Stimulated activated naive CD8-positive, alpha-beta T cell treated with anti-CD3 and anti-CD28 coated beads, Interleukin-15, Interleukin-2, amounts not matched to agents 100 ng/mL and 50 ng/mL, for 24 hours (primary cell): ENCODE measurements around the gene NRDC.

Experiments used
- H3K27ac Mint-ChIP-seq: one replicate; pipeline ENCODE4 v1.8.0; 2021; ENCODE audit warnings: mild to moderate bottlenecking, mixed read lengths
- H3K27me3 Mint-ChIP-seq: one replicate; pipeline ENCODE4 v1.8.0; 2021; ENCODE audit warnings: mixed read lengths
- H3K36me3 Mint-ChIP-seq: one replicate; pipeline ENCODE4 v1.8.0; 2021; ENCODE audit warnings: low read depth, mixed read lengths
- H3K4me1 Mint-ChIP-seq: one replicate; pipeline ENCODE4 v1.8.0; 2021; ENCODE audit warnings: low read depth, mixed read lengths
- H3K4me3 Mint-ChIP-seq: one replicate; pipeline ENCODE4 v1.8.0; 2021; ENCODE audit warnings: mild to moderate bottlenecking, mixed read lengths
- H3K9me3 Mint-ChIP-seq: one replicate; pipeline ENCODE4 v1.8.0; 2021; ENCODE audit warnings: mixed read lengths

Gene NRDC

GRCh38 chr1:51867479-51868232, 10.9 kb downstream of the NRDC start:
- H3K4me1 Mint-ChIP-seq: peaks cover 55% of the 10 kb centered on the region
- no peaks in the 10 kb centered on the region for H3K27me3 Mint-ChIP-seq
- no peak overlapping the region for H3K4me3 Mint-ChIP-seq
- H3K9me3 Mint-ChIP-seq: no peaks in the 10 kb centered on the region
- no peak overlapping the region for H3K27ac Mint-ChIP-seq
- peaks cover 34% of the 10 kb centered on the region for H3K36me3 Mint-ChIP-seq

GRCh38 chr1:51863384-51863783, 15.1 kb downstream of the NRDC start:
- Mint-ChIP-seq H3K4me3 (no peak overlapping the region), H3K4me1 (peaks cover 42% of the 10 kb centered on the region), H3K27me3 (no peaks in the 10 kb centered on the region), H3K36me3 (peaks cover 32% of the 10 kb centered on the region), H3K9me3 (no peaks in the 10 kb centered on the region), H3K27ac (peak overlapping the region; percentile 70)

DNA sequence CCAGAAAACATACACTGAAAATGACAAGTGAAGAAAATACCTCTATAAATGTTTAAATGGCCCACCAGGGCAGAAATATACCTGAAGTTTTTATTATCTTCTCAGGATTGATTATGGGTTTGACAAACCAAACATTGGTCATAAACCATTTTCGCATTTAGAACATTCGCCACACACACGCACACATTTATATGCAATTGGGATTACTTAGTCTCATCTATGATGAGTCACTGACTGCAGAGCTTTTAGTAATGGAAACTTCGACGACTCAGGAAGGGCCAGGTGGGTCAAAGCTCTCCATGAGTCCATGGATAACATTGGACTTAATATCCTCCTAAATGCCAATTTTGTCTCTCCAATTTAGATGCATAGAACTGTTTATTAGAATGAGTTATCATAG, 16.9 kb downstream of the NRDC start:
- Mint-ChIP-seq H3K27me3 (no peaks in the 10 kb centered on the region), H3K4me1 (peaks cover 27% of the 10 kb centered on the region), H3K27ac (peak overlapping the region; percentile 61), H3K36me3 (peaks cover 25% of the 10 kb centered on the region), H3K9me3 (no peaks in the 10 kb centered on the region), H3K4me3 (no peak overlapping the region)

DNA sequence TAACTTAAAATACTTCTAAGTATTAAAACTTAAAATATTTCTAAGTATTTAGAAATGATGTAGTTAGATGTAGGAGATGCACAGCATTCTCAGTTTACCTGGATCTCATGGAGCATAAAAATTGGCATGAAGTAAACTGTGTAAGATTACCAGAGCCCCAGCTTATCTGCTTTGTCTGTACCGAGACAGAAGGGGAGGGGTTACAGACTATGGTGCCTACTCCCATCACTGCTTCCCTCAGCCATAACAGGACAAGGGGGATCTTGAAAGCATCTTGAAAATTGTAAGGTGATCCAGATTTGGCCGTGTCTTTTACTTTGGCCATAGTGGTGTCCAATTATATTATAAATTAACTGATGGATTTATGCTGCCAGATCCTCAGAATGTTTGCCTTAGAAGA, 18.8 kb downstream of the NRDC start:
- Mint-ChIP-seq H3K9me3 (no peaks in the 10 kb centered on the region), H3K4me3 (no peak overlapping the region), H3K4me1 (peaks cover 27% of the 10 kb centered on the region), H3K27me3 (no peaks in the 10 kb centered on the region), H3K27ac (no peak overlapping the region), H3K36me3 (peaks cover 27% of the 10 kb centered on the region)

DNA sequence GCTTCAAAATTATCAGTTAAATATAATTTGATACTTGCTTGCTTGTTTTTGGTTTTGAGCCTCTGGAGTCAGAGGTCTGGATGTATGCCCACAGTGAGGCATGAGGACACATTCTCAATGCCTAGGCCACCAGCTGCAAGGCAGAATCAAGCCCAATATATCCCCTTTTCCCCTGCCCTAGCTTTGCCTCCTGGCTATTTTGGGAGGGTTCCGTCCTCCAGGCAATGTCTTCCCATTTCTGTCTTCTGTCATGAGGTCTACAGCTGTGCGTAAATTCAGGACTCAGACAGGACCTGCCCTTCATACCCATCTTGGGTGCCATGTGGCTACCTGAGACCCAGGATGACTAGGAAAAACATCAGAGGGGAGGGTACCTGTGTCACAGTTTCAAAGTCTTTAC, 19.2 kb downstream of the NRDC start:
- Mint-ChIP-seq H3K9me3 (no peaks in the 10 kb centered on the region), H3K27me3 (no peaks in the 10 kb centered on the region), H3K27ac (no peak overlapping the region), H3K4me3 (no peak overlapping the region), H3K4me1 (peaks cover 27% of the 10 kb centered on the region), H3K36me3 (peaks cover 31% of the 10 kb centered on the region)

- Mint-ChIP-seq H3K27me3 (no peaks in the 10 kb centered on the region), H3K9me3 (no peaks in the 10 kb centered on the region), H3K36me3 (peaks cover 32% of the 10 kb centered on the region), H3K27ac (no peak overlapping the region), H3K4me1 (peaks cover 26% of the 10 kb centered on the region), H3K4me3 (no peak overlapping the region)
These were observed 19.6 kb downstream of the NRDC start for GRCh38 chr1:51858892-51859291.

DNA sequence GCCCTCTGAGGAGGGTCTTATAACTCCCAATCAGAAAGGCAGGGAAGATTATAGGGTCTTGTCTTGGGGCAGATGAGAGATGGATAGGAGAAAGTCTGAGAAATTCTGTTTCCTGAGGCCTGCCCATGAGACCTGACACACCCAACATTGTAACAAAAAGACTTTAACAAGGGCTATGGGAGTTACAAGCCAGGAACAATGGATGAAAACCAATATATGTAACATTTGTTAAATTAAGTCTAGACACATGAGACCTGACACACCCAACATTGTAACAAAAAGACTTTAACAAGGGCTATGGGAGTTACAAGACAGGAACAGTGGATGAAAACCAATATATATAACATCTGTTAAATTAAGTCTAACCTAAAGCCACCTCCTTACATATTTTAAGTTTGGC, 21.8 kb downstream of the NRDC start:
- Mint-ChIP-seq H3K9me3 (no peaks in the 10 kb centered on the region), H3K27me3 (no peaks in the 10 kb centered on the region), H3K4me3 (no peak overlapping the region), H3K27ac (no peak overlapping the region), H3K4me1 (peaks cover 5% of the 10 kb centered on the region), H3K36me3 (peaks cover 28% of the 10 kb centered on the region)

GRCh38 chr1:51855624-51856023, 22.9 kb downstream of the NRDC start:
- peaks cover 24% of the 10 kb centered on the region for H3K36me3 Mint-ChIP-seq
- H3K9me3 Mint-ChIP-seq: no peaks in the 10 kb centered on the region
- no peaks in the 10 kb centered on the region for H3K27me3 Mint-ChIP-seq
- no peaks in the 10 kb centered on the region for H3K4me1 Mint-ChIP-seq
- H3K4me3 Mint-ChIP-seq: no peak overlapping the region
- no peak overlapping the region for H3K27ac Mint-ChIP-seq

DNA sequence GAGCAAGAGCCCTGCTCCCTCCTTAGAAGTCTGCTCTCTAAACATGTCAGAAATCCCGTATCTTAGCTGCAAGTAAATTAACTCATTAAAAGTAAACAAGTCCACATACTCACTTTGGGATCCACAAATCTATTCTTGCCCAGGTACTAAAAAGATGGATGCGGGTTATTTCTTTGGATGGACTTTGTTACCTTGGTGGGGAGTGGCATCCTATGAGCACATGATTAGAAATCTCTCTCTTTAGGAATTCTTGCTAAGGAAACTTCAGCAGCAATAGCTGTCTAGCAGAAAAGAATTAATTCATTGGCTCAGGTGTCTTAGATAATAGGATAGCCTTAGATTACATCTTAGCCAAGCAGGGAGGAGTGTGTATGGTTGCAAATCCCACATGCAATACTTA, 25.2 kb downstream of the NRDC start:
- Mint-ChIP-seq H3K4me3 (no peak overlapping the region), H3K27ac (no peak overlapping the region), H3K4me1 (no peaks in the 10 kb centered on the region), H3K27me3 (no peaks in the 10 kb centered on the region), H3K36me3 (peaks cover 18% of the 10 kb centered on the region), H3K9me3 (no peaks in the 10 kb centered on the region)

DNA sequence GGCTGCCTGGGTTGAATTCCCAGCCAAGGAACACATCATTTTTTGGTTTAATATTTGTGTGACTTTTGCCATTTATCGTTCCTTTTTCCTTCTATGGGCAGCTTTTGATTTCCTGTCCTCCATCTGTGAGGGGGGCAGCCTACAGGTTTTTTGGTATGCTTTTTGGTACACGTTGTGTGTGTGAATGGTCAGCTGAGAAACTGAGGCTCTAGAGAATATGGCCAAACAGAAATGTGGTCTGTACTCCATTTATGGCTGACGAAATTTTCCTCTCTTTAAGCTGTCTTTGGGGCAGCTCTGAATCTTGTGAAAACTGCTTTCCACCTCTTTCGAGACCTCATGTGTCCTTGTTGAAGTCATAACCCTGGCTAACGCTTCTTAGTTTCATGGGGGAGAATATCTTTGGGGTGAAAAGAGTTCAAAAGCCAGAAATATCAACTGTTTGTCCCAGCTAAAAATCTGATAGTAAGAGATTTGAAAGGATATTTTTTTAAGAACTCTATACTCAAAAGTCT, 26.6 kb downstream of the NRDC start:
- H3K27me3 Mint-ChIP-seq: no peaks in the 10 kb centered on the region
- no peak overlapping the region for H3K4me3 Mint-ChIP-seq
- no peak overlapping the region for H3K27ac Mint-ChIP-seq
- H3K4me1 Mint-ChIP-seq: no peaks in the 10 kb centered on the region
- H3K9me3 Mint-ChIP-seq: no peaks in the 10 kb centered on the region
- peaks cover 22% of the 10 kb centered on the region for H3K36me3 Mint-ChIP-seq

DNA sequence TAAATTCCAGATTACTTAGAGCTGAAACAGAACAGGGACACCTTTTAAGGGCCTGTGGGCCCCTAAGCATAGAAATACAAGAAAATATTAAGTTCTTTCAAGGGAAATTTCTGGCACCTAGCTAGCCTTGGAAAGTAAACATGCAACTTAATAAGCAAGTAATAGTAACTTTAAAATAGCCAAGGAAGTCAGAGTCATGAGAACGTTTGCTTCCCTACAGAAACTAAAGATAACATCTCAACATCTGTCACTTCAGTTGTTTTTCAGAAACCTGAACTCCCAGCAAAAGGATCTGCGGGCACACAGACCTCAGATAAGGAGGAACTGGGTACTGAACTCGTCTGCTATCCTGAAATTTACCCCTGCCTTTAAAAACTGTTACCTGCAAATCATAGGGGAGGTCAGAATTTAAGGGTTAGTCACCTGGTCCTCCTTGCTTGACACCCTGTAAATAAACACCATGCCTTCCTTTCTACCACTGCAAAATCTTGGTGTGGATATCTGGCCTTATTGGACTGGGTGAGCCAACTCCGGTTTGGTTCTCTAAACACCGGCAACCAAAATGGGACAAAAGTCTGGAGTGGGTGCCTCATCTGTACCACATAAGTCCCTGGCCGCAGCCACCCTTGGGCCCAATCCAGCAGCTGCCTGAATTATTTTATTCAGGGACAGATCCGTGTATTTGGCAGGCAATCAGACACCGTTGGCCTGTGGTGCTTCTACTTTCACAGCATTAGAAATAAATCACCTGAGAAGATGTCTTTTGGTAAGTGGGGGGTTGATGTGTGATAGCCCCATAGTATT, 27.9 kb downstream of the NRDC start:
- peaks cover 32% of the 10 kb centered on the region for H3K36me3 Mint-ChIP-seq
- H3K9me3 Mint-ChIP-seq: no peaks in the 10 kb centered on the region
- no peaks in the 10 kb centered on the region for H3K4me1 Mint-ChIP-seq
- no peak overlapping the region for H3K4me3 Mint-ChIP-seq
- H3K27ac Mint-ChIP-seq: no peak overlapping the region
- no peaks in the 10 kb centered on the region for H3K27me3 Mint-ChIP-seq

DNA sequence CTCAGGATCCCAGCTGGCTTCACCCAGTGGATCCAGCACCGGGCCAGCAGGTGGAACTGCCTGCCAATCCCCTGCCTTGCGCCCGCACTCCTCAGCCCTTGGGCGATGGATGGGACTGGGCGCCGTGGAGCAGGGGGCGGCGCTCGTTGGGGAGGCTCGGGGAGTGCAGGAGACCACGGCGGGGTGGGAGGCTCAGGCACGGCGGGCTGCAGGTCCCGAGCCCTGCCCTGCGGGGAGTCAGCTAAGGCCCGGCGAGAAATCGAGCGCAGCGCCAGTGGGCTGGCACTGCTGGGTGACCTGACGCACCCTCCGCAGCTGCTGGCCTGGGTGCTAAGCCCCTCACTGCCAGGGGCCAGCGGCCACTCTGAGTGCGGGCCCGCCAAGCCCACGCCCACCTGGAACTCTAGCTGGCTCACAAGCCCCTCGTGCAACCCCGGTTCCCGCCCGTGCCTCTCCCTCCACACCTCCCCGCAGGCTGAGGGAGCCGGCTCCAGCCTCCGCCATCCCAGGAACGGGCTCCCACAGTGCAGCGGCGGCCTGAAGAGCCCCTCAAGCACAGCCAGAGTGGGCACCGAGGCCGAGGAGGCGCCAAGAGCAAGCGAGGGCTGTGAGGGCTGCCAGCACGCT, 31.1 kb downstream of the NRDC start:
- H3K9me3 Mint-ChIP-seq: no peaks in the 10 kb centered on the region
- no peak overlapping the region for H3K27ac Mint-ChIP-seq
- peaks cover 16% of the 10 kb centered on the region for H3K36me3 Mint-ChIP-seq
- H3K27me3 Mint-ChIP-seq: no peaks in the 10 kb centered on the region
- no peak overlapping the region for H3K4me3 Mint-ChIP-seq
- H3K4me1 Mint-ChIP-seq: peaks cover 12% of the 10 kb centered on the region

DNA sequence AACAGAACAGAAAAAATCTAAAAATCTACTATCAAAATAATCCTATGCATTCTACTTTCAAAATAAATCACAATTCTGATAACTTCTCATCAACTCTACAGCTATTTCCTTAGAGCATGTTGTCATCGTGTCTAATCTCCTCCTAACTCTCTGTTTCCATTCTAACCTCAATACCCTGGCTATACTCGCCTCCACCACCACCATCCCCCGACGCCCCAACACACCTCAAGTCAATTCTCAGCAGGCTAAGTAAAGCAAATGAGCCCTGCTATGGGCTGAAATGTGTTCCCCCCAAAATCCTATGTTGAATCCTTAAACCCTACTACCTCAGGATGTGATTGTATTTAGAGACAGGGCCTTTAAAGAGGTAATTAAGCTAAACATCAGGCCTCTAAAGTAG, 34.6 kb downstream of the NRDC start:
- Mint-ChIP-seq H3K9me3 (no peaks in the 10 kb centered on the region), H3K36me3 (peaks cover 34% of the 10 kb centered on the region), H3K4me1 (peaks cover 12% of the 10 kb centered on the region), H3K27me3 (no peaks in the 10 kb centered on the region), H3K27ac (peak overlapping the region; percentile 68), H3K4me3 (no peak overlapping the region)

DNA sequence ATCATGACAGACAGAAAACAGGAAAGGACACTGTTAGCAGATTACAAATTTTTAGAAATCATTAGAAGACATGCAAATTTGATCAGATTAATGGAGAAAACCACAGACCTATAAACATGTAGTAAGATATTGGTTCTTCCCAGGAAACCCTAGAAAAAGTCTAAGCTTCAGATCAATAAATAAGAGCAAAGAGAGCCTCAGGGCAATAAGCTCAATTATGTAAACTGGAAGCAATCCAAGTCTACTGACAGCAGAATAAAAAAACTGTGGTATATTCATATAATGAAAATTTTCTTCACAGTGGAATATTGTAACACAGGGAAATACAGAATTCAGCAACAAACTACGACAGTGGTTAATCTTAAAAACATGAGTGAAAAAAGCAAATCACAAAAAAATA, 36.3 kb downstream of the NRDC start:
- H3K4me3 Mint-ChIP-seq: no peak overlapping the region
- peaks cover 47% of the 10 kb centered on the region for H3K36me3 Mint-ChIP-seq
- H3K27me3 Mint-ChIP-seq: no peaks in the 10 kb centered on the region
- H3K4me1 Mint-ChIP-seq: peaks cover 12% of the 10 kb centered on the region
- no peak overlapping the region for H3K27ac Mint-ChIP-seq
- H3K9me3 Mint-ChIP-seq: no peaks in the 10 kb centered on the region
